Measurements from ENCODE around the gene SEC22A.

Gene SEC22A

GRCh38 chr3:123321806-123322205 lies 120.1 kb downstream of the SEC22A start:
- Histone ChIP-seq H3K9ac (ENCODE audit: low read length) (no peak overlapping the region), H3K27ac (ENCODE audit: low read depth, low read length) (no peak overlapping the region), H3K79me2 (ENCODE audit: control insufficient read depth, insufficient read depth, low read length) (no peaks in the 10 kb centered on the region), H3K4me2 (ENCODE audit: low read length) (no peak overlapping the region), H3K23ac (ENCODE audit: low read length) (no peak overlapping the region), H3K4ac (ENCODE audit: low read depth, low read length) (no peak overlapping the region), H4K8ac (ENCODE audit: low read depth, low read length) (no peak overlapping the region), H2AK5ac (ENCODE audit: low read length) (no peak overlapping the region), H3K4me3 (ENCODE audit: low read length) (no peak overlapping the region), H3K27me3 (ENCODE audit: insufficient read depth, low read length, poor library complexity) (no peaks in the 10 kb centered on the region), H3K79me1 (ENCODE audit: low read length) (no peaks in the 10 kb centered on the region), H2BK15ac (replicated peaks; ENCODE audit: low read depth) (no peak overlapping the region), H3K4me1 (ENCODE audit: control insufficient read depth, low read depth, low read length) (peaks cover 6% of the 10 kb centered on the region), H3K56ac (ENCODE audit: low read length) (no peak overlapping the region), H4K5ac (ENCODE audit: low read length) (no peak overlapping the region), H2BK120ac (ENCODE audit: low read depth, low read length) (no peak overlapping the region), H3K36me3 (ENCODE audit: control insufficient read depth, insufficient read depth, low read length) (no peaks in the 10 kb centered on the region), H3K18ac (ENCODE audit: low read length) (no peak overlapping the region), H2BK5ac (ENCODE audit: low read length) (no peak overlapping the region)
- DNase-seq = no peak
- no CpG with 5 or more reads among the region's 8 CpGs for WGBS (ENCODE audit: extremely low coverage, insufficient coverage, low lambda C conversion rate)

DNA sequence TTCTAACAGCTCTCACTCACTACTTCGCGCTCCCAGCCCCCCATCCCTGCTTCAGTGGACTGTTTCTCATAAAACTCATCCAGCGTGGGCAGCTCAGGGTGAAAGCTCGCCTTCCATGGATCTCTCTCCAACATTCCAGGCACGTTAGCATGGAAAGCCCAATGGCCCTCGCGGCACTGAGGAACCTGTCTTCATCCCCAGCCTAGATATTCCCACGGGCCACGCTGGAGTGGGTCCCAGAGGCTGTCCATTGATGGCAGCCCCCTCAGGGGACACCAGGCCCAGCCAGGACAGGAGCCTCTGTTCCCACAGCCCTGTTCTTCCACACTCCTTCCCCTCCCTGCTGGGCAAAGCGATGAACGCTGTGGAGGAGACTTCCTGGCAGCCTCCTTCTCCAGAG lies 121.1 kb downstream of the SEC22A start:
- Histone ChIP-seq H3K79me1 (ENCODE audit: low read length) (no peaks in the 10 kb centered on the region), H3K79me2 (ENCODE audit: control insufficient read depth, insufficient read depth, low read length) (no peaks in the 10 kb centered on the region), H3K4me3 (ENCODE audit: low read length) (no peak overlapping the region), H3K27me3 (ENCODE audit: insufficient read depth, low read length, poor library complexity) (no peaks in the 10 kb centered on the region), H3K4me1 (ENCODE audit: control insufficient read depth, low read depth, low read length) (peaks cover 6% of the 10 kb centered on the region), H3K23ac (ENCODE audit: low read length) (no peak overlapping the region), H4K5ac (ENCODE audit: low read length) (no peak overlapping the region), H3K4ac (ENCODE audit: low read depth, low read length) (no peak overlapping the region), H2BK15ac (replicated peaks; ENCODE audit: low read depth) (no peak overlapping the region), H3K18ac (ENCODE audit: low read length) (no peak overlapping the region), H3K4me2 (ENCODE audit: low read length) (no peak overlapping the region), H3K36me3 (ENCODE audit: control insufficient read depth, insufficient read depth, low read length) (no peaks in the 10 kb centered on the region), H2AK5ac (ENCODE audit: low read length) (no peak overlapping the region), H4K8ac (ENCODE audit: low read depth, low read length) (no peak overlapping the region), H2BK120ac (ENCODE audit: low read depth, low read length) (no peak overlapping the region), H3K9ac (ENCODE audit: low read length) (no peak overlapping the region), H2BK5ac (ENCODE audit: low read length) (no peak overlapping the region), H3K56ac (ENCODE audit: low read length) (no peak overlapping the region), H3K27ac (ENCODE audit: low read depth, low read length) (no peak overlapping the region)
- DNase-seq = no peak
- WGBS (ENCODE audit: extremely low coverage, insufficient coverage, low lambda C conversion rate) = no CpG with 5 or more reads among the region's 11 CpGs

Data from mesendoderm (in vitro differentiated cells).